GM18951 (cell line): ENCODE results near the gene PCSK2.

Source experiments
- POLR2A ChIP-seq: IDR thresholded peaks from 4 replicates; pipeline ENCODE4 v1.6.1; 2011; ENCODE audit warnings: mild to moderate bottlenecking; ENCODE audit not compliant: insufficient read length, insufficient read depth; ENCODE audit errors: extremely low read depth
- in situ Hi-C: fragments of 300-500 bp; cut with MboI; formaldehyde crosslinking; loops from one replicate; pipeline ENCODE4 v1.12.0; 2022; ENCODE audit warnings: low sequenced_read_pairs, mixed read lengths, inconsistent platforms; ENCODE audit not compliant: unreplicated experiment

The PCSK2 gene

GRCh38 chr20:17379651-17380050, 152.8 kb downstream of the PCSK2 start:
- no peak for TF ChIP-seq POLR2A
- in situ Hi-C loops: no loop called here

GRCh38 chr20:17380801-17381200, 154.0 kb downstream of the PCSK2 start:
- no peak for TF ChIP-seq POLR2A
- in situ Hi-C loops: no loop called here

GRCh38 chr20:17381724-17382123, 154.9 kb downstream of the PCSK2 start:
- in situ Hi-C loops: no loop called here
- TF ChIP-seq POLR2A: no peak

GRCh38 chr20:17385798-17386197, 159.0 kb downstream of the PCSK2 start:
- no peak for TF ChIP-seq POLR2A
- in situ Hi-C loops: no loop called here

- in situ Hi-C loops: no loop called here
- no peak for TF ChIP-seq POLR2A
These were observed 163.8 kb downstream of the PCSK2 start for GRCh38 chr20:17390655-17391054.

- in situ Hi-C loops: no loop called here
- no peak for TF ChIP-seq POLR2A
These were observed 164.4 kb downstream of the PCSK2 start for GRCh38 chr20:17391127-17391771.

- TF ChIP-seq POLR2A: no peak
- in situ Hi-C loops: no loop called here
These were observed 167.6 kb downstream of the PCSK2 start for GRCh38 chr20:17394411-17394810.

- in situ Hi-C loops: no loop called here
- no peak for TF ChIP-seq POLR2A
These were observed 168.9 kb downstream of the PCSK2 start for GRCh38 chr20:17395729-17396128.

GRCh38 chr20:17399303-17399985, 172.6 kb downstream of the PCSK2 start:
- in situ Hi-C loops: no loop called here
- no peak for TF ChIP-seq POLR2A

- in situ Hi-C loops: no loop called here
- TF ChIP-seq POLR2A: no peak
These were observed 176.6 kb downstream of the PCSK2 start for GRCh38 chr20:17403461-17403860.

- no peak for TF ChIP-seq POLR2A
- in situ Hi-C loops: no loop called here
These were observed 179.3 kb downstream of the PCSK2 start for GRCh38 chr20:17406051-17406590.

GRCh38 chr20:17407550-17407949, 180.7 kb downstream of the PCSK2 start:
- no peak for TF ChIP-seq POLR2A
- in situ Hi-C loops: no loop called here

- TF ChIP-seq POLR2A: no peak
- in situ Hi-C loops: no loop called here
These were observed 190.4 kb downstream of the PCSK2 start for GRCh38 chr20:17417225-17417624.

GRCh38 chr20:17418737-17419136, 191.9 kb downstream of the PCSK2 start:
- in situ Hi-C loops: no loop called here
- no peak for TF ChIP-seq POLR2A
